SK-N-SH (cell line): ENCODE results near the gene AKAP6.

Experiments used
- SMC3 ChIP-seq: IDR thresholded peaks from 2 replicates; pipeline ENCODE4 v1.6.1; 2012; ENCODE audit warnings: low read depth, low read length, improper control_type of control experiment
- TF ChIP-seq, protein P1 (sequence below): fragments of 200-600 bp; sonication (generic); IDR thresholded peaks from 2 replicates; pipeline ENCODE4 v1.6.1; 2017; ENCODE audit warnings: antibody characterized with exemption, mild to moderate bottlenecking, moderate library complexity

GRCh38 chr14:32559048-32559447 lies 229.9 kb downstream of the AKAP6 start:
- TF ChIP-seq, protein P1, sequence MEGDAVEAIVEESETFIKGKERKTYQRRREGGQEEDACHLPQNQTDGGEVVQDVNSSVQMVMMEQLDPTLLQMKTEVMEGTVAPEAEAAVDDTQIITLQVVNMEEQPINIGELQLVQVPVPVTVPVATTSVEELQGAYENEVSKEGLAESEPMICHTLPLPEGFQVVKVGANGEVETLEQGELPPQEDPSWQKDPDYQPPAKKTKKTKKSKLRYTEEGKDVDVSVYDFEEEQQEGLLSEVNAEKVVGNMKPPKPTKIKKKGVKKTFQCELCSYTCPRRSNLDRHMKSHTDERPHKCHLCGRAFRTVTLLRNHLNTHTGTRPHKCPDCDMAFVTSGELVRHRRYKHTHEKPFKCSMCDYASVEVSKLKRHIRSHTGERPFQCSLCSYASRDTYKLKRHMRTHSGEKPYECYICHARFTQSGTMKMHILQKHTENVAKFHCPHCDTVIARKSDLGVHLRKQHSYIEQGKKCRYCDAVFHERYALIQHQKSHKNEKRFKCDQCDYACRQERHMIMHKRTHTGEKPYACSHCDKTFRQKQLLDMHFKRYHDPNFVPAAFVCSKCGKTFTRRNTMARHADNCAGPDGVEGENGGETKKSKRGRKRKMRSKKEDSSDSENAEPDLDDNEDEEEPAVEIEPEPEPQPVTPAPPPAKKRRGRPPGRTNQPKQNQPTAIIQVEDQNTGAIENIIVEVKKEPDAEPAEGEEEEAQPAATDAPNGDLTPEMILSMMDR, result no peak
- TF ChIP-seq SMC3, result no peak
